ENCODE measurements around the gene PTPRH. TPM values are rescaled to one million over a fixed set of nuclear protein-coding genes. Genes with fewer than 3 reads are reported as not detected.
"Not testable (repeated sequence)": the region's sequence is repeated elsewhere in the genome, so short reads cannot be mapped to it uniquely, and the experiment has no call there.

The PTPRH gene
- total RNA-seq, 1 donor from 2014 or later: 2.8 TPM

DNA sequence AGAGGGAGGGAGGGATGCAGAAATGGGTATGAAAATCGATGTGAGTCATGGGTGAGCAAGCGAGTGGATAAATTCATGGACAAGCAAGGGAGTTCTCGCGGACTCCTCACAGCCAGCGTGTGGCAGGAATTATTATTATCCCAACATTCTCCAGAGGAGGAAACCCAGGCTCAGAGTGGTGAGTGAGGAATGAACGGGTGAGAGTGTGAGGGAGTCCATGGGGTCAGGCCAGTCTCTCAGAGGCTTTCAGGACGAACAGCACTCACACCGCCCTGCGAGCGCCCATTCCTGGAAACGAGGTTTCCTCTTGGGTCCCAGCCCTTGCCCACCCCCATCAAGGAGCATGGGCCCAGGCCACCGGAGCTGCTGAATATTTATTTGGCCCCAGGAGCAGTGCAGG, 36.6 kb downstream of the PTPRH start:
- TF ChIP-seq CTCF (conservative IDR thresholded peaks at IDR 0.05; ENCODE audit: low read depth, low read length): no peak
- no peak for DNase-seq (ENCODE audit: low read depth)

GRCh38 chr19:55172318-55172717, 37.0 kb downstream of the PTPRH start:
- not testable (repeated sequence) for DNase-seq (ENCODE audit: low read depth)
- peak overlapping the region; percentile 62 for H3K4me3 ChIP-seq (ENCODE audit: low read depth, low read length)

More for the DNA sequence above, 36.6 kb downstream of the PTPRH start:
- peak overlapping the region; percentile 62 for H3K4me3 ChIP-seq (ENCODE audit: low read depth, low read length)

DNA sequence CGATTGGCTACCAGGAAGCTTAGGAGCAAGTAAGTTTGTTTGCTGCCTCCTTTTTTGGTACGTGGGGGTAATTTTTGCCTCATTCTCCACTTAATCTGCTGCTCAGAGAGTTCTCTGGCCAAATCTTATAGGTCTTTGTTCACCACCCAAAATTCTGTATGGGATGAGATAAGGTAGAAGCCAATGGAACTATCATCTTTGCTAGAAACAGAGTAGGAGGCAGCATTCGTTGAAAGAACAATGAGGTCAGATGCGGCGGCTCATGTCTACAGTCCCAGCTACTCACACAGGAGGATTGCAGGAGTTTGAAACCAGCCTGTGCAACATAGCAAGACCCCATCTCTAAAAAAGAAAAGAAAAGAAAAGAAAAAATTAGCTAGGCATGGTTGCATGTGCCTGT, 37.9 kb downstream of the PTPRH start:
- no peak for DNase-seq (ENCODE audit: low read depth)
- H3K4me3 ChIP-seq (ENCODE audit: low read depth, low read length): no peak overlapping the region
- no peak for TF ChIP-seq CTCF (conservative IDR thresholded peaks at IDR 0.05; ENCODE audit: low read depth, low read length)

- no peak overlapping the region for H3K4me3 ChIP-seq (ENCODE audit: low read depth, low read length)
- DNase-seq (ENCODE audit: low read depth): no peak
- TF ChIP-seq CTCF (conservative IDR thresholded peaks at IDR 0.05; ENCODE audit: low read depth, low read length): no peak
Observed at GRCh38 chr19:55169136-55169535, 40.2 kb downstream of the PTPRH start.

DNA sequence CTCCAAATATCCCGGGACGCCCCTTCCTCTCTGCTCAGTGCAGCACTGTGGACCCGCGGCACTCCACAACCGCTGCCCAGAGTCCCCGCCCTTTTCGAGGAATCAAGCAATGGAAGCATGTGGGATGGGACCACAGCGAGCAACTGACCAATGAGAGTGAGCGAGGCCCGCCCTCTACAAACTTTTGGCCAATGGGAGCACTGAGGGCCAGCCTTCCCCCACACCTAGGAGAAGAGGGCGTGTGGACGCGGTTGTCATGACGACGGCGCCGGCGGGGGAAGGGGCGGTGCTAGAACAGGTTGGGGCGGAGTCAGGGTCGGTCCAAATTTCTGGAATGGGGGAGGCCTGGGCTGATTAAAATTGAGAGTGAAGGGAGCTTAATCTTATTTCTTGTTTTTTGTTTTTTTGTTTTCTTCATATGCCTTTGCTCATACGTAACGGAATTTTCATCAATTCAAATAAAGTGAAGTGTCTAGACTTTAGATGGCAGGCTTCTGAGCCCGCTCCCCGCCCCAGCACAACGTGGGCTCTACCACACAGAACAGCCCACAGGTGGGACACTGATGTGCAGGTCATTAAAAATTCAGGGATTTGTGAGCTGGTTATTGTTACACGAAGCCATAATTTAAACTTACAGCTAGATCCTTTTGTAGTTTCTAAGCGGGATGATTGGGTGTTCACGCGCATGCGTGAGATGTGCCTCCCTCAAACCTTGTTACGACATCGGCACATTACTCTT, 42.6 kb downstream of the PTPRH start, which contains the start of gene DNAAF3:
TSS of gene DNAAF3 (minus strand) at position 84 of the 739 bp plus-strand sequence. CDS start 200 bp downstream, outside the sequence.
- DNase-seq (ENCODE audit: low read depth): peak; percentile 75
- peak within 1 kb of the TSS; percentile 77 for H3K4me3 ChIP-seq (ENCODE audit: low read depth, low read length)
- TF ChIP-seq CTCF (conservative IDR thresholded peaks at IDR 0.05; ENCODE audit: low read depth, low read length): no peak

- DNase-seq (ENCODE audit: low read depth): no peak
- TF ChIP-seq CTCF (conservative IDR thresholded peaks at IDR 0.05; ENCODE audit: low read depth, low read length): peak; percentile 73
- peak overlapping the region; percentile 77 for H3K4me3 ChIP-seq (ENCODE audit: low read depth, low read length)
Observed at GRCh38 chr19:55165952-55166529, 43.3 kb downstream of the PTPRH start.

- DNase-seq (ENCODE audit: low read depth): no peak
- no peak overlapping the region for H3K4me3 ChIP-seq (ENCODE audit: low read depth, low read length)
- TF ChIP-seq CTCF (conservative IDR thresholded peaks at IDR 0.05; ENCODE audit: low read depth, low read length): no peak
Observed at GRCh38 chr19:55161571-55162322, 47.6 kb downstream of the PTPRH start.

All from epithelial cell of proximal tubule (primary cell).